ENCODE results near the gene TASP1. TPM values are rescaled to one million over a fixed set of nuclear protein-coding genes. Genes with fewer than 3 reads are reported as not detected.

TASP1 gene
- total and polyA plus RNA-seq, 2 donors (not counting 3 experiments of a cell fraction or from before 2014, with no cell fraction given) = 3.5 to 8.9 TPM

DNA sequence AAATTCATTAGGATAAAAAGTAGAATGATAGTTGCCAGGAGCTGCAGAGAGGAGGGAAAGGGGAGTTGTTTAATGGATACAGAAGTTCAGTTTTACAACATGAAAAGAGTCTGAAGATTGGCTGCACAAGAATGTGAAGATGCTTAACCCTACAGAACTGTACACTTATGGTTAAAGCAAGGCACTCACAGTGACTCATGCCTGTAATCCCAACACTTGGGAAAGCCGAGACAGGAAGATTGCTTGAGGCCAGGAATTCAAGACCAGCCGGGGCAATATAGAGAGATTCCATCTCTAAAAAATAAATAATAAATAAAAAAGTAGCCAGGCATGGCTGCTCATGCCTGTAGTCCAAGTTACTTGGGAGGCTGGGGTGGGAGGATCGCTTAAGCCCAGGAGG lies 174.0 kb downstream of the TASP1 start:
- BruUV-seq (replicated peaks) = no TSS peak
- Histone ChIP-seq H4K20me1 (replicated peaks; ENCODE audit: control insufficient read depth, extremely low read depth, insufficient read depth, low read length) (no peaks in the 10 kb centered on the region), H3K27me3 (ENCODE audit: control insufficient read depth in 2 of 2, insufficient read depth in 2 of 2, low read length in 2 of 2) (no peaks in the 10 kb centered on the region), H3K36me3 (ENCODE audit: control insufficient read depth in 2 of 2, extremely low read depth in 1 of 2, insufficient read depth in 2 of 2, low read length in 2 of 2) (no peaks in the 10 kb centered on the region), H3K27ac (ENCODE audit: insufficient read depth, low read depth, low read length) (no peak overlapping the region), H3K9me3 (replicated peaks; ENCODE audit: control insufficient read depth, insufficient read depth, low read length) (no peaks in the 10 kb centered on the region), H3K4me1 (ENCODE audit: control insufficient read depth, extremely low read depth, insufficient read depth, low read length) (no peaks in the 10 kb centered on the region), H3K9ac (replicated peaks; ENCODE audit: extremely low read depth, insufficient read depth, low read length) (no peak overlapping the region), H3K79me2 (ENCODE audit: control insufficient read depth, insufficient read depth, low read length) (no peaks in the 10 kb centered on the region), H3K9me1 (replicated peaks; ENCODE audit: control insufficient read depth, extremely low read depth, insufficient read depth, low read length) (no peaks in the 10 kb centered on the region), H2AFZ (ENCODE audit: low read depth, low read length) (no peak overlapping the region), H3K4me2 (ENCODE audit: insufficient read depth, low read length) (no peak overlapping the region), H3K4me3 (replicated peaks in 1 of 3; ENCODE audit: insufficient read depth in 1 of 3, low read depth in 1 of 3, low read length in 3 of 3) (no peak overlapping the region)
- FAIRE-seq (no peak), DNase-seq (ENCODE audit: low read depth, low spot score) (no peak)
- dilution Hi-C loops (cut with MboI; ENCODE audit: extremely low pct_ligation_motif_present, low sequenced_read_pairs) (no loop called here), intact Hi-C loops (cut with micrococcal nuclease) (no loop called here)
- TF ChIP-seq EZH2 (IDR thresholded peaks at IDR 0.05; ENCODE audit: borderline replicate concordance, low read depth, low read length, severe bottlenecking) (no peak), JUN (IDR thresholded peaks at IDR 0.05; ENCODE audit: borderline replicate concordance, insufficient read depth, insufficient read length, low read depth) (no peak)
- ChIA-PET CTCF (no interaction called here), POLR2A (no interaction called here)

DNA sequence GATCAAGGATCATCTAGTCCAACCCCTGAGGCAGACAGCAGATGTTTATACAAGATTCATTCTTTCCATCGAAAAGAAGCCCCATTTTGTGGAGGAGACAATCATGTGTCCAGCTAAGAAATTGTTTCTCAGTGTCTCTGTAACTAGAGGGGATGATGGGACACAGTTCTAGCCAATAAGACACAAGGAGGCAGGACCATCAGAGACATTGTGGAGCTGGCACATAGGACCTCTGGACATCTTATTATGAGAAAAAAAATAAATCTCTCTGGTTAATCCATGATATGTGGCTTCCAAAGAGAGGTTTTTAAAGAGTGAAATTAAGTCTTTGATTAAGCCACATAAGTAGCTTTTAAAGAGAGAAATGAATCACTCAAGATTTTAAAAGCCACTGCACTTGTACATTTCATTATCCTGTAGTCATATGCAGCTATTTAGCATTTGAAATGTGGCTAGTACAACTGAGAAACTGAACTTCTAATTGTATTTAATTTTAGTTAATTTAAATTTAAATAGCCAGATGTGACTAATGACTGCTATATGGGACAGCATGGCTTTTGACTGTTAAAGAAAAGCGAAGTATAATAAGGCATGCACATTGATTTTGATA lies 176.8 kb downstream of the TASP1 start:
- Histone ChIP-seq H2AFZ (ENCODE audit: low read depth, low read length) (no peak overlapping the region), H4K20me1 (replicated peaks; ENCODE audit: control insufficient read depth, extremely low read depth, insufficient read depth, low read length) (no peaks in the 10 kb centered on the region), H3K9me1 (replicated peaks; ENCODE audit: control insufficient read depth, extremely low read depth, insufficient read depth, low read length) (no peaks in the 10 kb centered on the region), H3K79me2 (ENCODE audit: control insufficient read depth, insufficient read depth, low read length) (no peaks in the 10 kb centered on the region), H3K27me3 (ENCODE audit: control insufficient read depth in 2 of 2, insufficient read depth in 2 of 2, low read length in 2 of 2) (no peaks in the 10 kb centered on the region), H3K36me3 (ENCODE audit: control insufficient read depth in 2 of 2, extremely low read depth in 1 of 2, insufficient read depth in 2 of 2, low read length in 2 of 2) (no peaks in the 10 kb centered on the region), H3K9me3 (replicated peaks; ENCODE audit: control insufficient read depth, insufficient read depth, low read length) (no peaks in the 10 kb centered on the region), H3K4me1 (ENCODE audit: control insufficient read depth, extremely low read depth, insufficient read depth, low read length) (no peaks in the 10 kb centered on the region), H3K4me3 (replicated peaks in 1 of 3; ENCODE audit: insufficient read depth in 1 of 3, low read depth in 1 of 3, low read length in 3 of 3) (no peak overlapping the region), H3K4me2 (ENCODE audit: insufficient read depth, low read length) (no peak overlapping the region), H3K27ac (ENCODE audit: insufficient read depth, low read depth, low read length) (no peak overlapping the region), H3K9ac (replicated peaks; ENCODE audit: extremely low read depth, insufficient read depth, low read length) (no peak overlapping the region)
- DNase-seq (ENCODE audit: low read depth, low spot score) (no peak), FAIRE-seq (no peak)
- intact Hi-C loops (cut with micrococcal nuclease) (no loop called here), dilution Hi-C loops (cut with MboI; ENCODE audit: extremely low pct_ligation_motif_present, low sequenced_read_pairs) (no loop called here)
- ChIA-PET CTCF (interaction anchor here (0.8 to 6.5 kb wide), 6 partner anchors 11 to 326 kb away, joined by 3 to 81 read pairs (median 3); no protein-coding TSS in a partner anchor), POLR2A (no interaction called here)
- no TSS peak for BruUV-seq (replicated peaks)
- TF ChIP-seq, protein P1, sequence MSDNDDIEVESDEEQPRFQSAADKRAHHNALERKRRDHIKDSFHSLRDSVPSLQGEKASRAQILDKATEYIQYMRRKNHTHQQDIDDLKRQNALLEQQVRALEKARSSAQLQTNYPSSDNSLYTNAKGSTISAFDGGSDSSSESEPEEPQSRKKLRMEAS (IDR thresholded peaks at IDR 0.05; ENCODE audit: insufficient read depth, insufficient read length) = no peak
- TF ChIP-seq JUN (IDR thresholded peaks at IDR 0.05; ENCODE audit: borderline replicate concordance, insufficient read depth, insufficient read length, low read depth) (no peak), POLR2AphosphoS5 (IDR thresholded peaks at IDR 0.05; ENCODE audit: insufficient read depth, low read depth, low read length) (no peak), FOS (IDR thresholded peaks at IDR 0.05; ENCODE audit: borderline replicate concordance, insufficient read depth, low read length) (no peak), GATA2 (IDR thresholded peaks at IDR 0.05; ENCODE audit: insufficient read depth, insufficient read length, low read depth, low read length) (no peak), MYC (IDR thresholded peaks at IDR 0.05; ENCODE audit: low read depth, low read length) (no peak), EZH2 (IDR thresholded peaks at IDR 0.05; ENCODE audit: borderline replicate concordance, low read depth, low read length, severe bottlenecking) (no peak), POLR2A (IDR thresholded peaks at IDR 0.05; ENCODE audit: low read depth, low read length) (no peak)
- TF ChIP-seq, protein P2, sequence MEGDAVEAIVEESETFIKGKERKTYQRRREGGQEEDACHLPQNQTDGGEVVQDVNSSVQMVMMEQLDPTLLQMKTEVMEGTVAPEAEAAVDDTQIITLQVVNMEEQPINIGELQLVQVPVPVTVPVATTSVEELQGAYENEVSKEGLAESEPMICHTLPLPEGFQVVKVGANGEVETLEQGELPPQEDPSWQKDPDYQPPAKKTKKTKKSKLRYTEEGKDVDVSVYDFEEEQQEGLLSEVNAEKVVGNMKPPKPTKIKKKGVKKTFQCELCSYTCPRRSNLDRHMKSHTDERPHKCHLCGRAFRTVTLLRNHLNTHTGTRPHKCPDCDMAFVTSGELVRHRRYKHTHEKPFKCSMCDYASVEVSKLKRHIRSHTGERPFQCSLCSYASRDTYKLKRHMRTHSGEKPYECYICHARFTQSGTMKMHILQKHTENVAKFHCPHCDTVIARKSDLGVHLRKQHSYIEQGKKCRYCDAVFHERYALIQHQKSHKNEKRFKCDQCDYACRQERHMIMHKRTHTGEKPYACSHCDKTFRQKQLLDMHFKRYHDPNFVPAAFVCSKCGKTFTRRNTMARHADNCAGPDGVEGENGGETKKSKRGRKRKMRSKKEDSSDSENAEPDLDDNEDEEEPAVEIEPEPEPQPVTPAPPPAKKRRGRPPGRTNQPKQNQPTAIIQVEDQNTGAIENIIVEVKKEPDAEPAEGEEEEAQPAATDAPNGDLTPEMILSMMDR (IDR thresholded peaks at IDR 0.05; ENCODE audit: extremely low read depth in 1 of 2, insufficient read depth in 1 of 2, low read depth in 1 of 2, low read length in 2 of 2) = no peak

Data from endothelial cell of umbilical vein (primary cell).